Ishikawa (cell line): ENCODE measurements around the gene GPR63.

ENCODE experiments used
- CREB1 ChIP-seq: IDR thresholded peaks from 2 replicates; pipeline ENCODE4 v1.6.1; 2012; ENCODE audit warnings: low read depth
- EGR1 ChIP-seq: IDR thresholded peaks from 2 replicates; pipeline ENCODE4 v1.6.1; 2012
- EP300 ChIP-seq: IDR thresholded peaks from 2 replicates; pipeline ENCODE4 v1.6.1; 2012; ENCODE audit warnings: borderline replicate concordance
- FOXM1 ChIP-seq: IDR thresholded peaks from 2 replicates; pipeline ENCODE4 v1.6.1; 2012; ENCODE audit warnings: low read depth, borderline replicate concordance
- NFIC ChIP-seq: IDR thresholded peaks from 2 replicates; pipeline ENCODE4 v1.6.1; 2012
- RAD21 ChIP-seq: IDR thresholded peaks from 2 replicates; pipeline ENCODE4 v1.6.1; 2012; ENCODE audit warnings: low read depth
- REST ChIP-seq: IDR thresholded peaks from 2 replicates; pipeline ENCODE4 v1.6.1; 2012; ENCODE audit warnings: low read depth, mild to moderate bottlenecking
- TAF1 ChIP-seq: IDR thresholded peaks from 2 replicates; pipeline ENCODE4 v1.6.1; 2012; ENCODE audit warnings: low read depth, mild to moderate bottlenecking
- TCF12 ChIP-seq: IDR thresholded peaks from 2 replicates; pipeline ENCODE4 v1.6.1; 2012; ENCODE audit warnings: low read depth
- TEAD4 ChIP-seq: IDR thresholded peaks from 2 replicates; pipeline ENCODE4 v1.6.1; 2012
- USF1 ChIP-seq: IDR thresholded peaks from 2 replicates; pipeline ENCODE4 v1.6.1; 2012
- YY1 ChIP-seq: IDR thresholded peaks from 2 replicates; pipeline ENCODE4 v1.6.1; 2012; ENCODE audit warnings: low read depth
- TF ChIP-seq, protein P1 (sequence below): IDR thresholded peaks from 2 replicates; pipeline ENCODE4 v1.6.1; 2012

The GPR63 gene

GRCh38 chr6:96761794-96762193, 75.5 kb downstream of the GPR63 start:
- TF ChIP-seq, protein P1, sequence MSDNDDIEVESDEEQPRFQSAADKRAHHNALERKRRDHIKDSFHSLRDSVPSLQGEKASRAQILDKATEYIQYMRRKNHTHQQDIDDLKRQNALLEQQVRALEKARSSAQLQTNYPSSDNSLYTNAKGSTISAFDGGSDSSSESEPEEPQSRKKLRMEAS = no peak
- TF ChIP-seq YY1 (no peak), NFIC (no peak), USF1 (no peak), EP300 (no peak), EGR1 (no peak), TEAD4 (no peak), FOXM1 (no peak), CREB1 (no peak), REST (no peak)

DNA sequence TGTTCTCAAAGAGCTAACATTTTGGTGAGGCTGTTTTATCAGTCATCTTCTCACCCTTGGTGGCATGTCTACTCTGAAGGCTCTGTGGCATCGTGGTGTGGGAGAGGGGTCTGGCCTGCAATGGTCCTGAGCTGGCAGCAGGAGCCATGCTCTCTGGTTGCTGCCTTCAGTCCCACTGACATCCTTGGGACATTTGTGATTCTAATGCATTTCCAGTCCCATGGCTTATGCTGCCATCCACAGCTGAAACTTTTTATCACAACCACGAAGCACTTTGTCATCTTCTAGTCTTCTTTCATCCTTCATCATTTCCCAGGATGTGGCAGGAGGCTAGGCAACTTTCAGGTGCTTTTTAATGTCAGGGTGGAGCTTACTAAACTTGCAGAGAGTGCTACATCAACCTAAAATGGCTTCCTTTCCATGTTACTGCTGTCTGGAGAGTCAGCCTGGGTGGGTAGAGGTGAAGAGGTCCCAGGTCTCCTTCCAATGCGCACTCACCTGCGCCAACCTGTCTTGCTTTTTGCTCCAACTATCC, 77.1 kb downstream of the GPR63 start:
- peak; percentile 20; the same call in 1 of the 2 replicates for TF ChIP-seq RAD21
- TF ChIP-seq TAF1 = no peak
- no peak for TF ChIP-seq EGR1
- TF ChIP-seq REST = no peak

GRCh38 chr6:96755096-96755495, 82.2 kb downstream of the GPR63 start:
- TF ChIP-seq RAD21 = no peak

- no peak for TF ChIP-seq USF1
- TF ChIP-seq TCF12 = no peak
- no peak for TF ChIP-seq REST
- no peak for TF ChIP-seq EGR1
- TF ChIP-seq RAD21 = no peak
- no peak for TF ChIP-seq TEAD4
- no peak for TF ChIP-seq CREB1
These were observed 87.4 kb downstream of the GPR63 start for GRCh38 chr6:96749891-96750290.
